Fibroblast of mammary gland (primary cell): ENCODE results near the gene C16orf74.
A peak's percentile ranks its signal among the peaks of the same experiment; 100 is the strongest.

Experiments
- DNase-seq: peaks from one replicate; pipeline ENCODE4 v3.0.0-alpha.2; 2010; ENCODE audit warnings: low read depth
- H3K4me3 ChIP-seq: 2 replicates; pipeline ENCODE4 v1.5.1; 2011; ENCODE audit warnings: low read depth, mild to moderate bottlenecking, low read length, moderate library complexity; ENCODE audit not compliant: control insufficient read depth
- CTCF ChIP-seq: conservative IDR thresholded peaks from 2 replicates; pipeline ENCODE4 v1.5.1; 2011; ENCODE audit warnings: low read depth, low read length, inconsistent platforms; ENCODE audit not compliant: control insufficient read depth, insufficient read depth

C16orf74 gene

GRCh38 chr16:85662976-85663830 lies 87.7 kb downstream of the C16orf74 start:
- H3K4me3 ChIP-seq = no peak overlapping the region
- DNase-seq = no peak
- TF ChIP-seq CTCF = no peak

GRCh38 chr16:85662482-85662812 lies 88.4 kb downstream of the C16orf74 start:
- TF ChIP-seq CTCF = no peak
- no peak for DNase-seq
- H3K4me3 ChIP-seq = no peak overlapping the region

GRCh38 chr16:85661740-85662481 lies 89.0 kb downstream of the C16orf74 start:
- no peak for DNase-seq
- no peak for TF ChIP-seq CTCF
- H3K4me3 ChIP-seq = no peak overlapping the region

GRCh38 chr16:85660843-85661739 lies 89.8 kb downstream of the C16orf74 start:
- no peak overlapping the region for H3K4me3 ChIP-seq
- TF ChIP-seq CTCF = no peak
- no peak for DNase-seq

- no peak overlapping the region for H3K4me3 ChIP-seq
- peak; percentile 50 for DNase-seq
- TF ChIP-seq CTCF = peak; percentile 88
Observed at GRCh38 chr16:85659805-85660511, 90.9 kb downstream of the C16orf74 start.

GRCh38 chr16:85659336-85659735 lies 91.6 kb downstream of the C16orf74 start:
- TF ChIP-seq CTCF = no peak

More at GRCh38 chr16:85659336-85659735, 91.6 kb downstream of the C16orf74 start:
- no peak for DNase-seq
- no peak overlapping the region for H3K4me3 ChIP-seq
